Measurements from ENCODE around the gene PARD3. TPM values are rescaled to one million over a fixed set of nuclear protein-coding genes. Genes with fewer than 3 reads are reported as not detected.

Gene PARD3
- total RNA-seq, 6 experiments from 2014 or later = 19.1 to 27.8 (median 22.0) TPM

GRCh38 chr10:34637418-34637911, 177.6 kb downstream of the PARD3 start:
- peak; percentile 71 to 80 (median 78) for ATAC-seq
- H3K9me3 ChIP-seq = no peaks in the 10 kb centered on the region
- peaks cover 0 to 8% (median 0%) of the 10 kb centered on the region in 4 donors for H3K4me1 ChIP-seq
- intact Hi-C loops (cut with DNase I) = no loop called here
- no peaks in the 10 kb centered on the region for H3K27me3 ChIP-seq
- WGBS (ENCODE audit: insufficient coverage, low coverage, low lambda C conversion rate, missing lambda C conversion rate) = 25% methylated on average over 8 of the region's 9 CpGs
- H3K27ac ChIP-seq = no peak overlapping the region
- H3K36me3 ChIP-seq = no peaks in the 10 kb centered on the region
- peak; percentile 87 to 96 (median 91) for TF ChIP-seq CTCF (IDR thresholded peaks at IDR 0.05)
- TF ChIP-seq POLR2A (IDR thresholded peaks at IDR 0.05) = no peak
- DNase-seq = peak in 2 of 3 donors; percentile 59 to 67
- no peak overlapping the region for H3K4me3 ChIP-seq

GRCh38 chr10:34635111-34635510, 180.0 kb downstream of the PARD3 start:
- no peak overlapping the region for H3K27ac ChIP-seq
- no peak overlapping the region for H3K4me3 ChIP-seq
- WGBS (ENCODE audit: insufficient coverage, low coverage, low lambda C conversion rate, missing lambda C conversion rate) = 98% methylated on average over 4 of the region's 6 CpGs
- no peaks in the 10 kb centered on the region for H3K36me3 ChIP-seq
- no peaks in the 10 kb centered on the region for H3K9me3 ChIP-seq
- TF ChIP-seq POLR2A (IDR thresholded peaks at IDR 0.05) = no peak
- TF ChIP-seq CTCF (IDR thresholded peaks at IDR 0.05) = no peak
- intact Hi-C loops (cut with DNase I) = no loop called here
- DNase-seq (no peak), ATAC-seq (no peak)
- peaks cover 0 to 8% (median 0%) of the 10 kb centered on the region in 4 donors for H3K4me1 ChIP-seq
- no peaks in the 10 kb centered on the region for H3K27me3 ChIP-seq

GRCh38 chr10:34633374-34633773, 181.7 kb downstream of the PARD3 start:
- Histone ChIP-seq H3K36me3 (no peaks in the 10 kb centered on the region), H3K27ac (no peak overlapping the region), H3K4me3 (no peak overlapping the region), H3K9me3 (no peaks in the 10 kb centered on the region), H3K27me3 (no peaks in the 10 kb centered on the region), H3K4me1 (peaks cover 0 to 14% (median 4%) of the 10 kb centered on the region in 4 donors)
- DNase-seq (no peak), ATAC-seq (no peak)
- intact Hi-C loops (cut with DNase I) = no loop called here
- no peak for TF ChIP-seq CTCF (IDR thresholded peaks at IDR 0.05)
- no peak for TF ChIP-seq POLR2A (IDR thresholded peaks at IDR 0.05)
- 90% methylated on average over 10 of the region's 10 CpGs for WGBS (ENCODE audit: insufficient coverage, low coverage, low lambda C conversion rate, missing lambda C conversion rate)

GRCh38 chr10:34629084-34629483, 186.0 kb downstream of the PARD3 start:
- ATAC-seq (no peak), DNase-seq (no peak)
- H3K36me3 ChIP-seq = no peaks in the 10 kb centered on the region
- no peak overlapping the region for H3K27ac ChIP-seq
- no peaks in the 10 kb centered on the region for H3K27me3 ChIP-seq
- no peak overlapping the region for H3K4me3 ChIP-seq
- WGBS (ENCODE audit: insufficient coverage, low coverage, low lambda C conversion rate, missing lambda C conversion rate) = 87% methylated on average over 5 of the region's 5 CpGs
- intact Hi-C loops (cut with DNase I) = no loop called here
- TF ChIP-seq POLR2A (IDR thresholded peaks at IDR 0.05) = no peak
- TF ChIP-seq CTCF (IDR thresholded peaks at IDR 0.05) = no peak
- no peaks in the 10 kb centered on the region for H3K9me3 ChIP-seq
- H3K4me1 ChIP-seq = peaks cover 0 to 25% (median 8%) of the 10 kb centered on the region in 4 donors
